Measurements from ENCODE around the gene ANKRD24.
"Not testable (repeated sequence)": the region's sequence is repeated elsewhere in the genome, so short reads cannot be mapped to it uniquely, and the experiment has no call there.

ANKRD24 gene

DNA sequence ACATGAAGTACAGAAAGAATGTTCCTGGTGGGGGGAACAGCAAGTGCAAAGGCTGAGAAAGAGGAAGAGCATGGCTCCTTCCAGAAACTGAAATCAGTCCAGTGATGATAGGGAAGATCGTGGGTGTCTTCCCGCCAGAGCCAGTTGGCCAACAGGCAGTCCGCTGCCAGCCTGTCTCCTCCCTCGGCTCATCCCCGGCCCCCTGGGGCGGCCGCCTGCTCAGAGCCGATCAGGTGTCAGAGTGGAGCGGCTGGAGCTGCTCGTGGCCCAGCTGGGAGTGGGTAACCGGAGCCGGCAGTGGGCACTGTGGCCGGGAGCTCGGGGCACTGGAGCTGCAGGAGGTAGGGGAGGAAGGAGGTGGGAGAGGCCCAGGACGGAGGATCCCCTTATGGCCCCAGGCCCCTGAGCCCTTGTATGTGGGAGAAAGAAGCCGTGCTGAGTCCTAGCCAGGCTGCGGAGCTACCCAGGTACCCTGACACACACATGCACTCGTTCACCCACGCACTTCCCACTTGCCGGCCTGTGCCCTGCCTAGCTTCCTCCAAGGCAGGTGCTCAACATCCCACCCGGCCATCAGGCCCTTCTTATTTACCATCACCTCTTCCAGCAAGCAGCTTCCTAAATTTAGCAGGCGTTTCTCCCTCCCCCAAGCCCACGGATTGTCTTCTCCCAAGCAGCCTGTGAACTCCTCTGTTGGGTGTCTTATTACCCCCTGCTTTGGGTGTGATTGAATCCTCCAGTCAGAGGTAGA is 1.7 kb downstream of the ANKRD24 start:
- Mint-ChIP-seq H3K27me3 (ENCODE audit: low read depth) (no peaks in the 10 kb centered on the region), H3K4me1 (ENCODE audit: low read depth) (peaks cover 21% of the 10 kb centered on the region), H3K27ac (peak overlapping the region; percentile 75), H3K9me3 (no peaks in the 10 kb centered on the region), H3K4me3 (peak overlapping the region; percentile 54), H3K36me3 (ENCODE audit: low read depth) (peaks cover 16% of the 10 kb centered on the region)

GRCh38 chr19:4184718-4185352 is 2.3 kb downstream of the ANKRD24 start:
- Mint-ChIP-seq H3K27ac (peak overlapping the region; percentile 75), H3K36me3 (ENCODE audit: low read depth) (peaks cover 9% of the 10 kb centered on the region), H3K9me3 (no peaks in the 10 kb centered on the region), H3K27me3 (ENCODE audit: low read depth) (no peaks in the 10 kb centered on the region), H3K4me1 (ENCODE audit: low read depth) (peaks cover 19% of the 10 kb centered on the region), H3K4me3 (peak overlapping the region; percentile 54)

DNA sequence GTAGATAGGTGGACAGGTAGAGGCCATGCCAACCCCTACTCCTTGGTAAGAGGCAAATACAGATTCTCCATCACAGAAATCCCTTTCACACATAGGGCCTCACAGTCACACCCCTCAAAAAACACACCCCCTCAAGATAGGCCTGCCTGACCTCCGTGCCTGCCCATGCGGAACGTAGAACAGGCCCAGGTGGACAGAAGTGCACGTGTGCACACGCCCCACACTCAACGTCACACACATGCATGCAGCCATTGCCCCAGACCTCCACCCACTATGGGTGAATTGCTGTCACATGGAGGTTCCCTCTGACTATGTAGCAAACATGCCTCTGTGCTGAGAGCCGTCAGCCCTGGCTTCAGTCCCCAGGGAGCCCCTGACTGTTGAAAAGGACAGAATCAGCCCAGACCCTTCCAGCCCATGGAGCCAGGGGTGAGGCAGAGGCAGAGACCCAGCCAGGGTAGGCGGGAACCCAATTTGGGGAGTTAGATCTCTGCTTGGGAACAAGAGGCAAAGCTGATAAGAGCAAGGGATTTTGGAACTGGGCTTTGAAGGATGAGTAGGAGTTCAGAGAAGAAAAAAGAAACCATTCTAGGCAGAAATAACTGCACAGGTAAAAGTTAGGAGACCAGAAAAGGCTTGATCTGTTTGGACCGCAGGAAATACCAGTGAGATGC is 3.1 kb downstream of the ANKRD24 start:
- H3K4me3 Mint-ChIP-seq: no peak overlapping the region
- no peaks in the 10 kb centered on the region for H3K9me3 Mint-ChIP-seq
- no peaks in the 10 kb centered on the region for H3K27me3 Mint-ChIP-seq (ENCODE audit: low read depth)
- peaks cover 4% of the 10 kb centered on the region for H3K36me3 Mint-ChIP-seq (ENCODE audit: low read depth)
- peaks cover 15% of the 10 kb centered on the region for H3K4me1 Mint-ChIP-seq (ENCODE audit: low read depth)
- peak overlapping the region; percentile 27 for H3K27ac Mint-ChIP-seq

GRCh38 chr19:4186087-4186993 is 3.9 kb downstream of the ANKRD24 start:
- Mint-ChIP-seq H3K4me3 (no peak overlapping the region), H3K27ac (no peak overlapping the region), H3K27me3 (ENCODE audit: low read depth) (no peaks in the 10 kb centered on the region), H3K4me1 (ENCODE audit: low read depth) (peaks cover 10% of the 10 kb centered on the region), H3K9me3 (no peaks in the 10 kb centered on the region), H3K36me3 (ENCODE audit: low read depth) (peaks cover 1% of the 10 kb centered on the region)

- H3K36me3 Mint-ChIP-seq (ENCODE audit: low read depth): no peaks in the 10 kb centered on the region
- no peak overlapping the region for H3K27ac Mint-ChIP-seq
- no peak overlapping the region for H3K4me3 Mint-ChIP-seq
- peaks cover 9% of the 10 kb centered on the region for H3K4me1 Mint-ChIP-seq (ENCODE audit: low read depth)
- H3K9me3 Mint-ChIP-seq: no peaks in the 10 kb centered on the region
- H3K27me3 Mint-ChIP-seq (ENCODE audit: low read depth): no peaks in the 10 kb centered on the region
Measured at GRCh38 chr19:4187313-4188122, 5.0 kb downstream of the ANKRD24 start.

DNA sequence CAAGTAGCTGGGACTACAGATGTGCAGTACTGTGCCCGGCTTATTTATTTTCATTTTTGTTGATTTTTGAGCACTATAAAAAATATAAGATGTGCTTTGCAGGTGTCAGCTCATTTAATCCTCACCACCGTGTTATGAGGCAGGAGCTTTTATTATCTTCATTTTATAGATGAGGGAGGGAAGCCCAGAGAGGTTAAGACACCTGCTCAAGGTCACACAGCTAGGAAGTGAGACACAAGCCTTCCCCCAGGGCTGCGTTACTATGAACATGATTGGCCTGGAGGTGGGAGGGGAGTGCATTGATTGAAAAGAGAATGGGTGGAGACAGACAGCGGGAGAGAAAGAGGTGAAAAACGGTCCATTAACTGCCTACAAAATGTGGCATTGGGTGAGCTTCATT is 7.2 kb downstream of the ANKRD24 start:
- H3K36me3 Mint-ChIP-seq (ENCODE audit: low read depth): no peaks in the 10 kb centered on the region

DNA sequence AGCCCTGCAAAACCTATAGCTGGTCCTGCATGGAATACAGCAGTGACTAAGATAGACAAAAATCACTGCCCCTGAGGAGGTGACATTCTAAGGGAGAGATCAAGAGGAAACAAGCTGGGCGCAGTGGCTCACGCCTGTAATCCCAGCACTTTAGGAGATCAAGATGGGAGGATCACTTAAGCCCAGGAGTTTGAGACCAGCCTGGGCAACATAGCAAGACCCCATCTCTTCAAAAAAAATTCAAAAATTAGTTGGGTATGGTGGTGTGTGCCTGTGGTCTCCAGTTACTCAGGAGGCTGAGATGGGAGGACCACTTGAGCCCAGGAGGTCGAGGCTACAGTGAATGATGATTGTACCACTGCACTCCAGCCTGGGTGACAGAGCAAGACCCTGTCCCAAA is 10.0 kb downstream of the ANKRD24 start:
- H3K4me1 Mint-ChIP-seq (ENCODE audit: low read depth); H3K9me3 Mint-ChIP-seq; H3K36me3 Mint-ChIP-seq (ENCODE audit: low read depth); H3K4me3 Mint-ChIP-seq; H3K27ac Mint-ChIP-seq: not testable (repeated sequence)
- peaks cover 19% of the 10 kb centered on the region for H3K27me3 Mint-ChIP-seq (ENCODE audit: low read depth)

More for the DNA sequence above, 7.2 kb downstream of the ANKRD24 start:
- H3K27ac Mint-ChIP-seq: no peak overlapping the region
- peaks cover 10% of the 10 kb centered on the region for H3K27me3 Mint-ChIP-seq (ENCODE audit: low read depth)
- H3K4me1 Mint-ChIP-seq (ENCODE audit: low read depth): peaks cover 3% of the 10 kb centered on the region
- no peaks in the 10 kb centered on the region for H3K9me3 Mint-ChIP-seq
- H3K4me3 Mint-ChIP-seq: no peak overlapping the region

DNA sequence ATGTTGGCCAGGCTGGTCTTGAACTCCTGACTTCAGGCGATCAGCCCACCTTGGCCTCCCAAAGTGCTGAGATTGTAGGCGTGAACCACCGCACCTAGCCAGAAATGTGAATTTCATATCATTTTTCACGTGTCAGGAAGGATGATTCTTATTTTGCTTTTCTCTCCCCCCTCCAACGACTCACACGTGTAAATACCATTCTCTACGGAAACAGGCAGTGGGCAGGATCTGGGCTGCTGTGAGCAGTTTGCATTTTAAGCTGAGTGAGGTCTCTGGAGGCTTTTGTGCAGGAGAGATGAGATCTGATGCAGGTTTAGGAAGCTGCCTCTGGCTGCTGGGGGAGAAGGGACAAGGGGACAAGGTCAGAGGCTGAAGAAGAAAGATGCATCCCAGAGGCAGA is 11.9 kb downstream of the ANKRD24 start:
- H3K9me3 Mint-ChIP-seq: peaks cover 11% of the 10 kb centered on the region
- peaks cover 7% of the 10 kb centered on the region for H3K36me3 Mint-ChIP-seq (ENCODE audit: low read depth)
- no peak overlapping the region for H3K27ac Mint-ChIP-seq
- peaks cover 2% of the 10 kb centered on the region for H3K4me1 Mint-ChIP-seq (ENCODE audit: low read depth)
- no peak overlapping the region for H3K4me3 Mint-ChIP-seq
- peaks cover 31% of the 10 kb centered on the region for H3K27me3 Mint-ChIP-seq (ENCODE audit: low read depth)

DNA sequence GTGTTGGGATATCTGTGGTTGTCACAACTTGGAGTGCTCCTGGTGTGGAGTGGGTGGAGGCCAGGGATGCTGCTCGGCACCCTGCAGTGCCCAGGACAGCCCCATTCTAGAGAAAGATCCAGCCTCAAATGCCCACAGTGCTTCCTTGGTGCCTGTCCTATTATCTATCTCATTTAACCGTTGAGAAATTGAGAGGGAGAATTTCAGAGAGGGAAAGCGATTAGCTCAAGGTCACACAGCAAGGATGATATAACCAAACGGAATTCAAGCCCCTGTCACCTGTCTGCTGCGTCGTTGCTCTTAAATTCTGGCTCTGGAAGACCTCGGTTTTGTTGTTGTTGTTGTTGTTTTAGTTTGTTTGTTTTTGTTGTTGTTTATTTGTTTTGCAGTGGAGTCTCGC is 13.5 kb downstream of the ANKRD24 start:
- no peak overlapping the region for H3K4me3 Mint-ChIP-seq
- peaks cover 40% of the 10 kb centered on the region for H3K27me3 Mint-ChIP-seq (ENCODE audit: low read depth)
- peaks cover 2% of the 10 kb centered on the region for H3K4me1 Mint-ChIP-seq (ENCODE audit: low read depth)
- no peak overlapping the region for H3K27ac Mint-ChIP-seq
- peaks cover 7% of the 10 kb centered on the region for H3K36me3 Mint-ChIP-seq (ENCODE audit: low read depth)
- peaks cover 11% of the 10 kb centered on the region for H3K9me3 Mint-ChIP-seq

- Mint-ChIP-seq H3K9me3 (peaks cover 11% of the 10 kb centered on the region), H3K36me3 (ENCODE audit: low read depth) (peaks cover 7% of the 10 kb centered on the region), H3K27me3 (ENCODE audit: low read depth) (peaks cover 41% of the 10 kb centered on the region), H3K4me3 (no peak overlapping the region), H3K4me1 (ENCODE audit: low read depth) (peaks cover 2% of the 10 kb centered on the region), H3K27ac (no peak overlapping the region)
Measured at GRCh38 chr19:4196587-4197148, 14.2 kb downstream of the ANKRD24 start.

DNA sequence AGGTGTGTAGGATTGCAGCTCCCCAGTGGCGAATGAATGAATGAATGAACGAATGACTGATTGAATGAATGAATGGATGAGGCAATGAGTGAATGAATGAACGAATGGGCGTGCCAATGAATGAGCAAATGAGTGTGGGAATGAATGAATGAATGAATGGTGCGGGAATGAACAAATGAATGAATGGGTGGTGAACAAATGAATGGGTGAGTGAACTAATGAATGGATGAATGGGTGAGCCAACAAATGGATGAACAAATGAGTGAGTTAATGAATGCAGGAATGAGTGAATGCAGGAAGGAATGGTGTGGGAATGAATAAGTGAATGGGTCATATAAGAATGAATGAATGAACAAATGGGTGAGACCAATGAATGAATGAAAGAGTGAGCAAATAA is 14.7 kb downstream of the ANKRD24 start:
- Mint-ChIP-seq H3K36me3 (ENCODE audit: low read depth) (peaks cover 7% of the 10 kb centered on the region), H3K27me3 (ENCODE audit: low read depth) (peaks cover 41% of the 10 kb centered on the region), H3K27ac (peak overlapping the region; percentile 26), H3K4me3 (peak overlapping the region; percentile 0), H3K4me1 (ENCODE audit: low read depth) (peaks cover 2% of the 10 kb centered on the region), H3K9me3 (peaks cover 11% of the 10 kb centered on the region)

DNA sequence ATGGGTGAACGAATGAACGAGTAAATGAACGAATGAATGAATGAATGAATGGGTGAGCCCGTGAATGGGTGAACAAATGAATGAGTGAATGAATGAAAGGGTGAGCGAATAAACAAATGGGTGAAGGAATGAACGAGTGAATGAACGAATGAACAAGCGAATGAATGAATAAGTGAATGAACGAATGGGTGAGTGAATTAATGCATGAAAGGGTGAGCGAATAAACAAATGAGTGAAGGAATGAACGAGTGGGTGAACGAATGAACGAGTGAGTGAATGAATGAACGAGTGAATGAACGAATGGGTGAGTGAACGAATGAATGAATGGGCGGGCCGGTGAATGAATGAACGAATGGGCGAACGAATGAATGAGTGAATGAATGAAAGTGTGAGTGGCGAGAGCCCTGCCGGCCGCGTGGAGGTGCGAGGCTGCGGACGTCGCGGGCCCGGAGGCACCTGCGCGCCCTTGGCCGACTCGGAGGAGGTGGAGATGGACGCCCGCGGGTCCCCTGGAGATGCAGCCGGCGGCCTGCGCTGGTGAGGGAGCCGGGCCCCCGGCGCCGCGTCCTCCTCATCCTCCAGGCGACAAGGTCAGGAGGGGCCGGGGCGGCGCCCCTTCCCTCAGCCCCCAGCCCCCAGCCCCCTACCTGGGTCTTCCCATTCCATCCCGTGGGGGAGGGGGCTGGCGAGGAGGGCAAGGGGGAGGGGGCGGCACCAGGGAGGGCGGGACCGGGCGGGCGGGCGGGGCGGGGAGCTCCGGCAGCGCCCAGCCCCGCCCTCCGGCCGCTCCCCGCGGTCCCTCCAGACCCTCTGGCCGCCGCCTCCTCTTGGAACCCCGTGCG is 15.4 kb downstream of the ANKRD24 start:
- peaks cover 7% of the 10 kb centered on the region for H3K36me3 Mint-ChIP-seq (ENCODE audit: low read depth)
- peaks cover 11% of the 10 kb centered on the region for H3K9me3 Mint-ChIP-seq
- H3K4me3 Mint-ChIP-seq: no peak overlapping the region
- peaks cover 2% of the 10 kb centered on the region for H3K4me1 Mint-ChIP-seq (ENCODE audit: low read depth)
- H3K27ac Mint-ChIP-seq: peak overlapping the region; percentile 26
- H3K27me3 Mint-ChIP-seq (ENCODE audit: low read depth): peaks cover 41% of the 10 kb centered on the region

All from T-helper 1 cell treated with Interleukin-12 subunit alpha and Interleukin-12 subunit beta and Interleukin-4 antibody, amounts not matched to agents 30 μg/mL and 1 μg/mL, for 36 hours (primary cell).